Mesenchymal stem cell (in vitro differentiated cells and primary cell): ENCODE results near the gene AXIN1.

Source experiments
- DNase-seq: peaks from one replicate; pipeline ENCODE4 v3.0.0-alpha.2; 2013
- H2AFZ ChIP-seq: one replicate; pipeline ENCODE4 v1.6.1; 2013; ENCODE audit warnings: low read depth, mild to moderate bottlenecking, control low read depth, inconsistent platforms, low read length, moderate library complexity
- H2AK5ac ChIP-seq: 2 replicates; pipeline ENCODE4 v1.6.1; 2013; ENCODE audit warnings: low read length, moderate library complexity, mild to moderate bottlenecking, inconsistent platforms; ENCODE audit not compliant: severe bottlenecking
- H2BK120ac ChIP-seq: one replicate; pipeline ENCODE4 v1.6.1; 2013; ENCODE audit warnings: low read depth, mild to moderate bottlenecking, inconsistent platforms, low read length, moderate library complexity
- H2BK12ac ChIP-seq, 2 experiments: one replicate each; pipeline ENCODE4 v1.6.1; 2013; ENCODE audit warnings: inconsistent platforms in 2 of 2, low read length in 2 of 2, mild to moderate bottlenecking in 2 of 2, moderate library complexity in 2 of 2, control low read depth in 1 of 2
- H2BK15ac ChIP-seq: one replicate; pipeline ENCODE4 v1.6.1; 2013; ENCODE audit warnings: mild to moderate bottlenecking, low read depth, inconsistent platforms; ENCODE audit not compliant: poor library complexity, severe bottlenecking
- H2BK5ac ChIP-seq: 2 replicates; pipeline ENCODE4 v1.6.1; 2013; ENCODE audit warnings: low read depth, mild to moderate bottlenecking, low read length, control low read depth, inconsistent platforms; ENCODE audit not compliant: poor library complexity, severe bottlenecking
- H3K14ac ChIP-seq, 2 experiments: one replicate each; pipeline ENCODE4 v1.6.1; 2013; ENCODE audit warnings: inconsistent platforms in 2 of 2, low read length in 2 of 2, control low read depth in 1 of 2, mild to moderate bottlenecking in 1 of 2, moderate library complexity in 1 of 2
- H3K18ac ChIP-seq, 2 experiments: one replicate each; pipeline ENCODE4 v1.6.1; 2013; ENCODE audit warnings: inconsistent platforms in 2 of 2, low read length in 2 of 2, control low read depth in 1 of 2, low read depth in 1 of 2, mild to moderate bottlenecking in 1 of 2
- H3K23ac ChIP-seq, 2 experiments: one replicate each; pipeline ENCODE4 v1.6.1; 2013; ENCODE audit warnings: inconsistent platforms in 2 of 2, low read length in 2 of 2, mild to moderate bottlenecking in 2 of 2, moderate library complexity in 2 of 2, control low read depth in 1 of 2
- H3K27ac ChIP-seq: 2 replicates; pipeline ENCODE4 v1.5.1; 2013; ENCODE audit warnings: mild to moderate bottlenecking, moderate library complexity, low read length, control low read depth, inconsistent platforms; ENCODE audit not compliant: poor library complexity, severe bottlenecking
- H3K27me3 ChIP-seq, 2 experiments: 2 replicates each; pipeline versions ENCODE4 v1.6.1 to v1.7.0; 2013; ENCODE audit warnings: low read length in 2 of 2, mild to moderate bottlenecking in 2 of 2, moderate library complexity in 2 of 2, control low read depth in 1 of 2, inconsistent platforms in 1 of 2; ENCODE audit not compliant: control insufficient read depth in 1 of 2, insufficient read depth in 1 of 2
- H3K36me3 ChIP-seq, 2 experiments: 2 replicates each; pipeline versions ENCODE4 v1.6.1 to v1.7.0; 2013; ENCODE audit warnings: low read length in 2 of 2, control low read depth in 1 of 2, inconsistent platforms in 1 of 2, low read depth in 1 of 2, mild to moderate bottlenecking in 1 of 2; ENCODE audit not compliant: insufficient read depth in 2 of 2, control insufficient read depth in 1 of 2
- H3K4ac ChIP-seq, 2 experiments: one replicate each; pipeline ENCODE4 v1.6.1; 2013; ENCODE audit warnings: inconsistent platforms in 2 of 2, low read length in 2 of 2, mild to moderate bottlenecking in 2 of 2, moderate library complexity in 2 of 2, control low read depth in 1 of 2, low read depth in 1 of 2
- H3K4me1 ChIP-seq: 2 replicates; pipeline ENCODE4 v1.6.1; 2013; ENCODE audit warnings: low read depth, low read length, control low read depth; ENCODE audit not compliant: control insufficient read depth, insufficient read depth
- H3K4me2 ChIP-seq: 2 replicates; pipeline ENCODE4 v1.6.1; 2013; ENCODE audit warnings: low read length, mild to moderate bottlenecking, inconsistent platforms; ENCODE audit not compliant: poor library complexity, severe bottlenecking
- H3K4me3 ChIP-seq, 2 experiments: 2 replicates each; pipeline versions ENCODE4 v1.5.1 to v1.7.0; 2013; ENCODE audit warnings: low read length in 2 of 2, mild to moderate bottlenecking in 2 of 2, control low read depth in 1 of 2, low read depth in 1 of 2; ENCODE audit not compliant: insufficient read depth in 1 of 2
- H3K79me1 ChIP-seq: replicated peaks from 2 replicates; pipeline ENCODE4 v1.6.1; 2013; ENCODE audit warnings: mild to moderate bottlenecking, control low read depth, low read length, inconsistent platforms; ENCODE audit not compliant: poor library complexity, severe bottlenecking
- H3K9ac ChIP-seq: 2 replicates; pipeline ENCODE4 v1.7.0; 2013; ENCODE audit warnings: mild to moderate bottlenecking, low read length, moderate library complexity
- H3K9me3 ChIP-seq: 2 replicates; pipeline ENCODE4 v1.7.0; 2013; ENCODE audit warnings: mild to moderate bottlenecking, low read length; ENCODE audit not compliant: control insufficient read depth
- H4K8ac ChIP-seq: one replicate; pipeline ENCODE4 v1.6.1; 2013; ENCODE audit warnings: inconsistent platforms, mild to moderate bottlenecking, low read length, moderate library complexity
- H4K91ac ChIP-seq: one replicate; pipeline ENCODE4 v1.6.1; 2013; ENCODE audit warnings: mild to moderate bottlenecking, low read length, inconsistent platforms
- WGBS: methylation state at CpG from one replicate; pipeline ENCODE4 v1.1.7; 2013; ENCODE audit warnings: mixed read lengths; 5-methylcytosine and 5-hydroxymethylcytosine counted together

The AXIN1 gene

DNA sequence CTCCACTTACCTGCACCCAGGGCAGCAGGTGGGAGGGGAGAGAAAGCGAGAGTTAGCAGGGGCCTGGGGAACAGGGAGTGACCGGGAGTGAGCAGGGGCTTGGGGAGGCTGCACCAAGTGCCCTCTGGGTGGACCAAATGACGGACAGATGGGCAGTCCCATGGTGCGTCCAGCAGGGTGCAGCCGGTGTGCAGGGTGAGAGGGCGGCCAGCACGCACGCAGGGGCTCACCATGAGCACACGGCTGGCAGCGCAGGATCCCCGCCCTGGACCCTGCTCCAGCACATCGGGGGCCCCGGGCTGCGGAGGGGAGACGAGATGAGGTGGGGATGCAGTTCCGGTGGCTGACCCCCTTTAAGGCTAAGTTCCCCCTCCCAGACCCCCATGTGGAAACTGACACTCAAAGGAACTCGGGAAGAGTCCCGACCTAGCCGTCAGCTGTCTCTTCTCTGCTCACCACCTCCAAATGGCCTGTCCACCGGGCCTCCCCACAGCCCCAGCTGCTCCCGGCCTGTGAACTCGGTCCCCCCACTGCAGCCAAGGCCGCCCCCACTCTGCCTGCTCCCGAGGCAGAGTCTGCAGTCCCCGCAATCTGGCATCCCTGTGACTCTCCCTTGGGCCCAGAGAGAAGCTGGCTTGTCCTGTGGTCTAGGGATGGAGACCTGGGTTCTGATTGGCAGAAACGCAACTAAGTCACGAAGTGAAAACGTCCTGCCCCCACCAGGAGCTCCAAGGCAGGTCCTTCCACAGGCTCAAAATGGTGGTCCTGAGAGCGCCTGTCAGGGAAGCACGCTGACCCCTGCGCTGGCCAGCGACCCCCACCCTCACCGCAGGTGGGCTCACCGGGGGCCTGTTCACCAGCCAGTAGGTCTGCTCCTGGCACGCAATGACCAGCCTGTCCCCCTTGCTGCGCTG, 79.6 kb downstream of the AXIN1 start:
- Histone ChIP-seq H3K9ac (no peak overlapping the region), H3K23ac (no peak overlapping the region), H2AFZ (no peak overlapping the region), H4K91ac (no peak overlapping the region), H3K4ac (no peak overlapping the region), H3K14ac (no peak overlapping the region), H4K8ac (no peak overlapping the region), H3K4me3 (no peak overlapping the region), H2AK5ac (no peak overlapping the region), H3K18ac (no peak overlapping the region), H2BK5ac (no peak overlapping the region), H3K36me3 (no peaks in the 10 kb centered on the region), H3K27ac (no peak overlapping the region), H2BK12ac (no peak overlapping the region), H2BK120ac (no peak overlapping the region), H2BK15ac (no peak overlapping the region), H3K9me3 (no peaks in the 10 kb centered on the region), H3K79me1 (no peaks in the 10 kb centered on the region), H3K4me2 (no peak overlapping the region), H3K27me3 (peaks cover 21 to 53% of the 10 kb centered on the region in 2 experiments), H3K4me1 (peaks cover 10% of the 10 kb centered on the region)
- no peak for DNase-seq
- WGBS = 85% methylated on average over 36 of the region's 36 CpGs

DNA sequence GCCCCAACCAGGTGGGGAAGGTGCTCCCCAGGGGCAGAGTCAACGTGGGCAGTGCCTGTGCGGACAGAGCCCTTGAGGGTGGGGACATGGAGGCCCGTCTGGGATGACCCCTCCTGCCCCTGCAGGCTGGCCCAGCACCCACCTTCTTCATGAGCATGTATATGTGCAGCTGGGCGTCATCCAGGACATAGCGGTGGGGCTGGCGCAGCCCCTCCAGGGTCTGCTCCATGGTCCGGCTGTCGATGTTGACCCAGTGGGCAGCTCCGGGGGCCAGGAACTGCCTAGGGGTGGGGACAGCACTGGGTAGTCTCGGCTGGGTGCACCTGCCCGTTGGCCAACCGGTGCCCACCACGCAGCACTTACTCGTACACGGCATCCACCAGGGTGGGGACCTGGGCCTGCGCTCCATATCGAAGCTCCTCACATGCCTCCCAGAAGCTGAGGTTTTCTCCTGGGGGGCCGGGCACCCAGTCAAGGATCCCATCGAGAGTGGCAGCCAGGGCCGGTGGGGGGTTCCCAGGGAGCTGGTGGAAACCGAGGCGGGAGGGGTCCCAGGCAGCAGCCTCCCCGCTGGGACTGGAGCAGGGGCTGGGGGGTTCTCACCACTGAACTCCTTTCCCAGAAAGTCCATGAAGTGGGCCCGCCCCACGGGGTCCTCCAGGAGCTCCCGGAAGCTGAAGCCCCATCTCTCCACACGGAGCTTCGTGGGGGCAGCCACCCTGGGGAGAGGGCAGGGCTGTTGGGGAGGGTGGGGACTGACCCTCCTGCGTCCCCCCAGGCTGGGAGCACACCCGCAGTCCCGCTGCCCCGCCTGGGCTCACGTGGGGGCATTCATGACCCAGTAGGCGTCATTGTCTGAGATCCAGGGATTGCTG, 81.9 kb downstream of the AXIN1 start:
- no peak overlapping the region for H2AK5ac ChIP-seq
- no peaks in the 10 kb centered on the region for H3K9me3 ChIP-seq
- H3K27ac ChIP-seq = no peak overlapping the region
- no peak for DNase-seq
- no peak overlapping the region for H2BK12ac ChIP-seq
- no peak overlapping the region for H2BK120ac ChIP-seq
- no peak overlapping the region for H3K4ac ChIP-seq
- H3K36me3 ChIP-seq = peaks cover 0 to 7% of the 10 kb centered on the region in 2 experiments
- 91% methylated on average over 30 of the region's 34 CpGs for WGBS
- no peaks in the 10 kb centered on the region for H3K79me1 ChIP-seq
- H4K8ac ChIP-seq = no peak overlapping the region
- no peak overlapping the region for H3K4me2 ChIP-seq
- peaks cover 21 to 46% of the 10 kb centered on the region in 2 experiments for H3K27me3 ChIP-seq
- H4K91ac ChIP-seq = no peak overlapping the region
- H3K4me1 ChIP-seq = peaks cover 10% of the 10 kb centered on the region
- H3K23ac ChIP-seq = no peak overlapping the region
- H2BK15ac ChIP-seq = no peak overlapping the region
- no peak overlapping the region for H3K14ac ChIP-seq
- no peak overlapping the region for H2BK5ac ChIP-seq
- H2AFZ ChIP-seq = no peak overlapping the region
- no peak overlapping the region for H3K18ac ChIP-seq
- H3K9ac ChIP-seq = no peak overlapping the region
- no peak overlapping the region for H3K4me3 ChIP-seq

DNA sequence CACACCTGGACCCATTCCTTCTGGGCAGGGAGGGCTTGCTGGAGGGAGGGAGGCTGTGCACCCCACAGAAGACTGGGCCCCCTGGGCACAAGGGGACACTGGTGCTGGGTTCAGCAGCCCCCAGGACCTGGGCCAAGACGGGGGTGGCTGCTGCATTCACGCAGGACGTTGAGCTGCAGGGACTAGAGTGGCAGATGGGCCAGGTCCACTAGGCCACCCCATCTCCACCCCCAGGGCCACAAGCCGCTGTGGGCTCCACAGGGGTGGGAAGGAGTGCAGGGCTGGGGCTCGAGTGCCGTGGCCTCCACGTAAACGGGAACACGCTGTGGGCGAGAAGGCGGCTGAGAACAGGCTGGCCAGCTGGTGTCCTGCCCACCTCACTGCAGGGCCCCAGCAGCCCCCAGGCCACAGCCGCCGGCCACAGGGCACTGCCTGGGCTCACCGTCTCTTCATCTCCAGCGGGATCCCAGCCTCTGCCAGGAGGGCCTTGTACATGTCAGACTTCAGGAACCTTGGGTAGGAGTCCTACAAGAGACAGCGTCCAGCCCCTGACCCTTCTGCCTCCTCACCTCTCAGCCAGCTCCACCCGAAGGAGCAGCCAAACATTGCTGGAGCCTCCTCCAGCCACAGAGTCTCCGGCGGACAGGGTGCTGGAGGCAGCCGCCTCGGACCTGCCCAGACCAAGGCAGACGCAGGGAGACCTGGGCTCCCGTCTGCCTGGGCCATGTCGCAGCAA, 83.3 kb downstream of the AXIN1 start:
- no peak overlapping the region for H4K91ac ChIP-seq
- 91% methylated on average over 24 of the region's 24 CpGs for WGBS
- H2BK120ac ChIP-seq = no peak overlapping the region
- no peak overlapping the region for H2BK12ac ChIP-seq
- H3K9ac ChIP-seq = no peak overlapping the region
- H2BK15ac ChIP-seq = no peak overlapping the region
- no peak overlapping the region for H2BK5ac ChIP-seq
- peaks cover 8 to 21% of the 10 kb centered on the region in 2 experiments for H3K36me3 ChIP-seq
- no peak overlapping the region for H3K4me3 ChIP-seq
- no peak overlapping the region for H3K4ac ChIP-seq
- no peaks in the 10 kb centered on the region for H3K79me1 ChIP-seq
- H2AK5ac ChIP-seq = no peak overlapping the region
- H3K9me3 ChIP-seq = no peaks in the 10 kb centered on the region
- H3K14ac ChIP-seq = no peak overlapping the region
- no peak for DNase-seq
- peaks cover 9 to 35% of the 10 kb centered on the region in 2 experiments for H3K27me3 ChIP-seq
- H4K8ac ChIP-seq = no peak overlapping the region
- peaks cover 4% of the 10 kb centered on the region for H3K4me1 ChIP-seq
- H2AFZ ChIP-seq = no peak overlapping the region
- no peak overlapping the region for H3K23ac ChIP-seq
- H3K18ac ChIP-seq = no peak overlapping the region
- H3K4me2 ChIP-seq = no peak overlapping the region
- H3K27ac ChIP-seq = no peak overlapping the region
